Activated CD8-positive, alpha-beta memory T cell treated with anti-CD3 and anti-CD28 coated beads, Interleukin-2, amount 50 U/mL, for 4 hours (primary cell): ENCODE measurements around the gene CCDC30.
"Not testable (repeated sequence)": the region's sequence is repeated elsewhere in the genome, so short reads cannot be mapped to it uniquely, and the experiment has no call there.

Source experiments
- DNase-seq: peaks from one replicate; pipeline ENCODE4 v3.0.0-alpha.2; 2020

The CCDC30 gene

DNA sequence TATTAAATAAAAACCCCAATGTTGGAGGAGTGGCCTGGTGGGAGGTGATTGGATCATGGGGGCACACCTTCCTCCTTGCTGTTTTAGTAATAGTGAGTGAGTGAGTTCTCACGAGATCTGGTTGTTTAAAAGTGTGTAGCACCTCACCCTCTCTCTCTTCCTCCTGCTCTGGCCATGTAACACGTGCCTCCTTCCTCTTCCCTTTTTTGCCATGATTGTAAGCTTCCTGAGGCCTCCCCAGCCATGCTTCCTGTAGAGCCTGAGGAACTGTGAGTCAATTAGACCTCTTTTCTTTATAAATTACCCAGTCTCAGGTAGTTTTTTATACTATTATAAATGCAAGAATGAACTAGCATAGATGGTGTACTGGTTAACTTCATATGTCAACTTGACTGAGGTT lies 68.0 kb downstream of the CCDC30 start:
- DNase-seq = no peak

DNA sequence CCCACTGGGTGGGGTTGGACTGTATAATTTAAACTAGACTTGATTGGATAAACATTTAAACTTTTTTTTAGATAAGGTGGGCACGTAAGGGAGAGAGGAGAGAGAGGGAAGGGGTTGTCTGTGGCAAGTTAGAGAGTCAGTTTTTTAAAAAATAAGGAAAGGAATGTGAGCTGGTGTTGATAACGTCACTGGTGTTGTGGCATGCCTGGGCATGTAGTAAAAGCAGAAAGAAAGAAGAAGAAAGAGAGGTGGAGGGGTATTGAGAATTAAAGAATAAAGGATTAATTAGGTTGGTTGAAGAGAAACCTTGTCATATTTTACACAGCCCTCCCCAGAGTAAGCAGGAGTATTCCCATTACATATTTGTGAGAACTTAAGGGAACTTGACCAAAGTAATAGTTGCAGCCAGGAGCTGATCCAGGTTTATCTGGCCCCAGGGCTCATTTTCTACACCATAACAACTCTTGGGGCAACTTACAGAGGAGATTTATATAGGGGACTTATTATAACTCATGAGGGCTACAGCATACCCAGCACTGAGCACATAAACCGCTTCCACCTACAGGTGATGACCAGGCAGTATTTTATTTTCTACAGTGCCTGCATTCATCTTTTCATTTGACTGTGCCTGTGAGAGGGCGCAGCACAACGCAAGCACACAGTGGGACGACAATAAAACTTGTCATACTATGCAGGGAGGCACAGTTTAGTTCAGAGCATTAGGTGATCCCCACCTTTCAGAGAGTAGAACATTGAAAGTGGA lies 70.2 kb downstream of the CCDC30 start:
- no peak for DNase-seq

DNA sequence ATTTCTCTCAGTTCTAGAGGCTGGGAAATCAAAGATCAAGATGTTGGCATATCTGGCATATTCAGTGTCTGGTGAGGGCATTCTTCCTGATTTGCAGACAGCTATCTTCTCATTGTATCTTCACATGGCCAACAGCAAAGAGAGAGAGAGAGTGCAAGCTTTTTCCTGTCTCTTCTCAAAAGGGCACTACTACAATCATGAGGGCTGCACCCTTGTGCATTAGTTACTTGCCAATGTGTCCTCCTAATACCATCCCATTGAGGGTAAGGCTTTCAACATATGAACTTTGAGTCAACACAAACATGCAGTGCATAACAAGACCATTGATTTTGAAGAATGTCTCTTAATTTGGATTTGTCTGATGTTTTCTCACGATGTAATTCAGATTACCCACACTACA lies 78.0 kb downstream of the CCDC30 start:
- DNase-seq = no peak

DNA sequence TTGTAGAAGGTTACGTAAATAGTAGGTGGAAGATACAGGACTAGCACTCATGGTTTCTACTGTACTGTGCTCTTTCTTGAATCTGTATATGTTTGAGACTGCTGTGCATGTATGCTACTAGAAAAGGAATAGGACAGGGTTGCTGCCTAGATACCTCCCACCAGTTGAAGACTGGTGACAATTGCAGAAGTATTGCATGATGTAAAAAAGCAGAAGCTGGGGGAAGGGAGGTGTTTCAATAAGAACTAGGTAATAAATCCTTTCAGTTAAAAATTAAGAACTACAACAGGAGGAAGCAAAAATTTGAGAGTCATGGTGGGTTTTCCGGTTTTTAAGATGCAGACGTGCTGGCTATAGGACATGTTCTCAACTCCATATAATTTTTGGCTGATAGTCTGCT lies 88.1 kb downstream of the CCDC30 start:
- no peak for DNase-seq

DNA sequence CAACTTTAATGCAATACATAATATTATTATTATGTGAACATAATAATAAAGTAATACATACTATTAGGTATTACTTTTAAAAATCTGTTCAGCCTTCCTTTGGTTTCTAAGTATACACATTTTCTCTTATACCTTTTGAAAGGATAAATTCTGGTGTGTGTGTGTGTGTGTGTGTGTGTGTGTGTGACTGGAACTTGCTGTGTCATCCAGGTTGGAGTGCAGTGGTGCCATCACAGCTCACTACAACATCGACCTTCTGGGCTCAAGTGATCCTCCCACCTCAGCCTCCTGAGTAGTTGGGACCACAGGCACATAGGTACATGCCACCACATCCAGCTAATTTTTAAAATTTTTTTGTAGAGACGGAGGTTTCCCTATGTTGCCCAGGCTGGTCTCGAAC lies 88.5 kb downstream of the CCDC30 start:
- DNase-seq = no peak

DNA sequence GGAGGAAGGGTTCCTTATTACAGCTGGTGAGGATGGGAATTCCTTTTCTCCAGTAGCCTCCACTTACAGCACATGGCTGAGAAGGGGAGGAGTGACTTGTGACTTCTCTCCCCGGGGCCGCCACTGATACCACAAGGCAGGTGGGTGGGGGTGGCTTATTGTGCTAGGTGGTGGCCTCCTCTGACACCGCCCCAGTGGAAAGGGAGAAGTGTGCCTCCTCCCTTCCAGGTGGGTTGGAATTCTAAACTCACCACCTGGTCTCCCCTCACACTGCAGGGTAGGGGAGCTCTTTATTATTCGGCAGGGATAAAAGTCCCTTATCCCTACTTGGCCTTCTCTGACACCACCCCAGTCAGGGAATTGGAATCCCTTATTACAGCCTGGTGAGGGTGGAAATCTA lies 89.5 kb downstream of the CCDC30 start:
- no peak for DNase-seq

DNA sequence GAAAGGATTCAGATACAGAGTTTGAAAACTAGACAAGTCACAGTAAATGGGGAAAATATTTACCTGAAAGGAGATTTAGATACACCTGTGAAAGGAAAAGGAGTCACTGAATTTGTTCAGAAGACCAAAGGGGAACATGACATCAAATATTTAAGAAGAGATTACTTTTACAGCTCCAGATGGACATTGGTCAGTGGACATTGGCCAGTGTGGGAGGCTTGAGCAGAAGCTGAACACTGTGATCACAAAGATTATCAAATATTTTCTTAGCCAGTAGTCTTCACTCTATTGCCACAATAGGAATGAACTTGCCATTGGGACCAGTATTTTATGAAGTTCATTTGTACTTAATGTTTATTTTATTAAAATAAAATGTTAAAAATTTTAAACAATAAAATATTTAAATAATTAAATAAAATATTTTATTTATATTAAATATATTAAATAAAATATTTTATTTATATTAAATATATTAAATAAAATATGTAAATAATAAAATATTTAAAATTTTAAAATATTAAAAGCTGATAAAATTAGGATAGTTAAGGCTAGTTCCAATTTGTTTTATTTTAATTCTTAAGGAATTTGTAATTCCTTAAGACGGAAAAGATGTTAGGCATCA lies 94.3 kb downstream of the CCDC30 start:
- DNase-seq = no peak

DNA sequence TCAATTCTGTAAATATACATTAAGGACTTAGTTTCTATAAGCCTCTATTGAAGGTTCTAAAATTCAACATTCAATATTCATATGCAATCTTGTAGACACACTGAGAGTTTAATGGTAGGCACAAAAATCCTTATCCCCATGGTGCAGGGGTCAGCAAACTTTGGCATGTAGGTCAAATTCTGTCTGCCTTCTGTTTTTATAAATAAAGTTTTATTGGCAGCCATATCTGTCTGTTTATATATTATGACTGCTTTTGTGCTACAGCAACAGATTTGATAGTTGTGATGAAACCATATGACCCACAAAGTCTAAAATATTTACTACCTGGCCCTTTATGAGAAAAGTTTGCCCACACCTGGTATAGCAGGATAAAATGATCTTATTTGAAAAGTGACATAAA lies 104.0 kb downstream of the CCDC30 start:
- no peak for DNase-seq

DNA sequence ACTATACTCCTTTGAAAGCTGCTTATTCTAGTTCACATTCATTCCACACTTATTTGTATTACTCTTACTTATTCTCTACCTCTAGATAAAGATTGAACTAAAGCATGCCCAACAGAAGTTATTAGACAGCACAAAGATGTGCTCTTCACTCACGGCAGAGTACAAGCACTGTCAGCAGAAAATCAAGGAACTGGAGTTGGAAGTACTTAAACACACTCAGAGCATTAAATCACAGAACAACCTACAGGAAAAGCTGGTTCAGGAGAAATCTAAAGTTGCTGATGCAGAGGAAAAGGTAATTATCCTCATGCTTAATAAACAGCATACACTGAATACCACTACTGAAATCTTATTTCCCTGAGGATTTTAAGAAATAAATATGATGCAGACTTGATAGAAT lies 113.8 kb downstream of the CCDC30 start:
- DNase-seq = no peak

DNA sequence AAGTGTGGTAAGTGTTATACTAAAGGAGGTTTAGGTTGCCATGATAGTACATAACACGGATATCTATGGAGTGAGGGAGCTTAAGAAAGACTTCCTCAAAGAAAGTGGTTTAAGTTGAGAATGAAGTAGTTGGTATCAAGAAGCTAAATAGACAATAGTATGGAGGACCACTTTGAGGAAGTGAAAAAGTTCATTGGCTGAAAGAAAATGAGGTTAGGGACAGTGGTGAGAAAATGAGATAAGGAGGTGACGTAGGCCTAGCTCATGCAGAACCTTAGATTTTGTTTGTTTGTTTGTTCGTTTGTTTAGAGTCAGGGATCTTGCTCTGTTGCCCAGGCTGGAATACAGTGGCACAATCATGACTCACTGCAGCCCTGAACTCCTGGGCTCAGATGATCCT lies 122.9 kb downstream of the CCDC30 start:
- no peak for DNase-seq

DNA sequence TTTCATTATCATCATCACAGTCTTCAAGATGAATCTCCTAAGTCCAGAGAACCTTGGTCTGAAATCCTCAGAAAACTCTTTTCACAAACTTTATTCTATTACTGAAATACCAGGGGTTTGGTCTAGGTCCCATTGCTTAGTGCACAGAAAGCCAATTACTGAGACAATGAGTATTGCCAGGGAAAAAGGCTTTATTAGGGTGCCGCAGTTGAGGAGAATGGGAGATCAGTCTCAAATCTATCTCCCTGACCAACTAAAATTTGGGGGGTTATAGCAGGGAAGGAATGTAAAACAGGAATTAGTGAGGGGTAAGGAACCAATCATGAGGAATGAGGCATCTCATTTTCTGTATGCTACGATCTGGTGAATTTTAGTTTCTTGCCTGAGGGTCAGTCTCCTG lies 124.7 kb downstream of the CCDC30 start:
- no peak for DNase-seq

DNA sequence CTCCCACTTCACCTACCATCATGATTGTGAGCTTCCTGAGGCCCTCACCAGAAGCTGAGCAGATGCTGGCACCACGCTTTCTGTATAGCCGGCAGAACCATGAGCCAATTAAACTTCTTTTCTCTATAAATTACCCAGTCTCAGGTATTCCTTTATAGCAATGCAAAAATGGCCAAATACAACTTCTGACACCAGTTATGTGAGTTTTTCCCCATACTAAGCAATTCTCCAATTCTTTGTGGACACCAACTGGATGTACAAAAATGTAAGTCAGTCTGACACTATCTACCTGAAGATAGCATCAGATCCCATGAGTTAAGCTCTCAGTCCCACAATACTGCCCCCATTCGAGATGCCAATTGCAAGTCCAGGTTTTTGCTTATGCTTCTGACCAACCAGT lies 129.7 kb downstream of the CCDC30 start:
- no peak for DNase-seq

DNA sequence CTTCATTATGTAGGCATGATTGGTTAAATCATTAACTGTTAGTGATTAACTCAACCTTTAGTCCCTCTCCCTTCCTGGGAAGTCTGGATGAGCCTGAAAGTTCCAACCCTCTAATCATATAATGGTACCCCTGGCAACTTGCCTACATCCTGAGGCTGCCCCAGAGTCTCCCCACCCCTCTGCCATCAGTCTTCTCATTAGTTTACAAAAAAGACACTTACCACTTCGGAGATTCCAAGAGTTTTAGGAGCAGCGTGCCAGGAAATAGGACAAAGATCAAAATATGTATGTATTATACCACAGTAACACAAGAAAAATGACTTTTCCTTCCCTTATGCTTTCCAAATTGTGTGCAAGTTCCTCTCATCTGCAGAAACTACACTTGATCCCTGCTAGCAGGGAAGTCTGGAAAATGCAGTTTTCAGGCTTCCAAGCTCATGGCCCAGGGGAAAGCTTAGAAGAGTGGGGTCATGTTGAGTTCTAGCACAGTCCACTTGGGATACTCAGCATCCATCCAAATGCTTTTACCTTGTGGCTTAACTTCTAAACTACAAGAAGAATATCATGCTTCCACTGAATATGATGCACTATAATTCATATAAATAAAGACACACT lies 130.5 kb downstream of the CCDC30 start:
- DNase-seq = no peak

DNA sequence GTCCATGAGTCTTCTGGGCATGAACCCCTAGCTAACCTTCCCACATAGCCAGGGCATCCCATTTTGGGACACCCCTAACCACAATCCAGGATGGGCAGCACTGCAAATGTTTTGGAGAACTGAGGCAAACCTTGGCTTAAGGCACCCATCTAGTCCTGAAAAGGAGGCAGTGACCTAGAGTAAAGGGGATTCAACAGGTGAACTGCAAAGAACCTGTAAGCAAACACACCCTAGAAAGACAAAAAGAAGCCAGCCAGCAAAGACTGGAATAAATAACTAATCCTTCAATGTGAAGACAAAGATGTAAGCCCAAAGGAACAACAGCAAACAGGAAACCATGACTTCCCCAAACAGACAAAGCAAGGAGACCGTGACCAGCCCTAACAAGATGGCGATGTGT lies 138.4 kb downstream of the CCDC30 start:
- DNase-seq = no peak

DNA sequence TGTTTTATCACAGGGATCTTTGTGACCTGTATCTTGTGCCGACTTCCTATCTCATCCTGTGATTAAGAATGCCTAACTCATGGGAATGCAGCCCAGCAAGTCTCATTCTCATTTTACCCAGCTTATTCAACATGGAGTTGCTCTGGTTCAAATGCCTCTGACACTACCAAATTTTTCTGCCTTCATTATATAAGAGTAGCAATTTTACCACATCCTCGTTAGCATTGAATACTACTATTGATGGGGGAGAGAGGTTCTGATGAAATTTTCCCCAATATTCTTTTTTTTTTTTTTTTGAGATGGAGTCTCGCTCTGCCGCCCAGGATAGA lies 150.7 kb downstream of the CCDC30 start:
- no peak for DNase-seq

DNA sequence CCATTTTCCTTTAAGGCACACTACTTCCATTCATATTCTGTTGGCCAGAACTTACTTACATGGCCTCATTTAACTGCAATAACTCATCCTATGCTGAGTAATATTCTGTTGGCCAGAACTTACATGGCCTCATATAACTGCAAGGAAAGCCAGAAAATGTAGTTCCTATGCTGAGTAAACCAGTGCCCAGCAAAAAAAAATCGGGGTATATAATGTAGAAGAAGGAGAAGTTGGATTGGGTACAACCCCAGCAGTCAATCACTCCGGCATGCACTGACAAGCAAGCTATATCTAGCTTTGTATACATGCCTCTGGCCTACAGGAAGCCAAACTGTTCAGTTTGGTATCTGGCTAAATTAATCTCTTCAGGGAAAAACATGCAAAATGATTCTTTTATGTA lies 155.8 kb downstream of the CCDC30 start:
- DNase-seq = no peak

DNA sequence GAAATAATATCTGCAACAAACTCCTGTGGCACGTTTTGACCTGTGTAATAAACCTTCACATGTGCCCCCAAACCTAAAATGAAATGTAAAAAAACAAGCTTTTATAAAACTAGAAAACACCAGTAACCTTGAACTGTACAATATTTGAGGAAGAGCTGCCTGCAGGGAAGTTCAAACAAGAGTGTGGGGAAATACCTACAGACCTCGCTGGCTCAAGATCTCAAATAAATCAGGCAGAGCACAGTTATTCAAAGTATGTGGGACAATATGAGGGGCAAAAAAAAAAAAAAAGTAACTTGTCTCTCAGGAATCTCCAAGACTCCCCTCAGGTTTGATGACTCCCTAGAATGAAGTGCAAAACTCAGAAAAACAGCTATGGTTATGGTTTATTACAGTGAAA lies 157.2 kb downstream of the CCDC30 start:
- no peak for DNase-seq

DNA sequence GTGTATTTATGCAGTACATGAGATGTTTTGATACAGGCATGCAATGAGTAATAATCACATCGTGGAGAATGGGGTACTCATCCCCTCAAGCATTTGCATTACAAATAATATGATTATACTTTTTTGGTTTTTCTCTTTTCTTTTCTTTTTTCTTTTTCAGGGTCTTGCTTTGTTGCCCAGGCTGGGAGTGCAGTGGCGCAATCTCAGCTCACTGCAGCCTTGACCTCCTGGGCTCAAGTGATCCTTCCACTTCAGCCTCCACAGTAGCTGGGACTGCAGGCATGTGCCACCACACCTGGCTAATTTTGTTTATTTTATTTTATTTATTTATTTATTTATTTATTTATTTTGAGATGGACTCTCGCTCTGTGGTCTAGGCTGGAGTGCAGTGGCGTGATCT lies 158.1 kb downstream of the CCDC30 start:
- DNase-seq = not testable (repeated sequence)

DNA sequence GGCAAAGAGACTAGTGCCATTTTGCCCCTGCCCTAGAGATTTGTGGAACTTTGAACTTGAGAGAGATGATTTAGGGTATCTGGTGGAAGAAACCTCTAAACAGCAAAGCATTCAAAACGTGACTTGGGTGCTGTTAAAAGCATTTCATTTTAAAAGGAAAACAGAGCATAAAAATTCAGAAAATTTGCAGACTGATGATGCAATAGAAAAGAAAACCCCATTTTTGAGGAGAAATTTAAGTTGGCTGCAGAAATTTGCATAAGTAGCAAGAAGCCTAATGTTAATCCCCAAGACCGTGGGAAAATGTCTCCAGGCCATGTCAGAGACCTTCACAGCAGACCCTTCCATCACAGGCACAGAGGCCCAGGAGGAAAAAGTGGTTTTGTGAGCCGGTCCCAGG lies 164.1 kb downstream of the CCDC30 start:
- DNase-seq = not testable (repeated sequence)

DNA sequence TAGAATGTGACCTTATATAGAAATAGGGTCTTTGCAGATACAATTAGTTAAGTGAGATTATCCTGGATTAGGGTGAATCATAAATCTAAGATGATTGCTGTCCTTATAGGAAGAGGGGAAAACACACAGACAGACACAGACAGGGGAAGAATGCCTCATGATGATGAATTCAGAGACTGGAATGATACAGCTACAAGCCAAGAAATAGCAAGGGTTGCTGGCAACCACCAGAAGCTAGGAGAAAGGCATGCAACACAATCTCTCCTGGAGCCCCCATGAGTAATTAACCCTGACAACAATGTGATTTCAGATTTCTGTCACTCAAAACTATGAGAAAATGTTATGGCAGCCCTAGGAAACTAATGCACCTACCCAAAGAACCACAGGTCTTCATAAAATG lies 176.0 kb downstream of the CCDC30 start:
- no peak for DNase-seq

DNA sequence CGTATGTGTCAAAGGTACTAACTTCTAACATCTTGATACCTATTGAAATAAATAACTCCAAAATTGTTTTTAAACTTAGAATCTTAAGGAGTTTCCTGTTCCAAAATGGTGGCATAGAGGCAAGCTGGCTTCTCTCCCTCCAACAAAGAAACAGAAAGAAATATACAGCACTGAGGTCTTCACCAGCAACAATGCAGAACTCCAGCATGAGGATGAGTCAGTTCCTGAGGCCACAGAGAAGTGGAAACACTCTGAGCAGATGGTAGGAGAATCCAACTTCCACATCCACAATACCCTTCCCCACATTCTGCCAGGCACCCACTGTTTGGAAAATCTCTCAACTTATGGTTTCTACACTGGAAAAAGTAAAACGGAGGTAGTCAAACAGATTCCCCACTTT lies 183.0 kb downstream of the CCDC30 start:
- DNase-seq = no peak

DNA sequence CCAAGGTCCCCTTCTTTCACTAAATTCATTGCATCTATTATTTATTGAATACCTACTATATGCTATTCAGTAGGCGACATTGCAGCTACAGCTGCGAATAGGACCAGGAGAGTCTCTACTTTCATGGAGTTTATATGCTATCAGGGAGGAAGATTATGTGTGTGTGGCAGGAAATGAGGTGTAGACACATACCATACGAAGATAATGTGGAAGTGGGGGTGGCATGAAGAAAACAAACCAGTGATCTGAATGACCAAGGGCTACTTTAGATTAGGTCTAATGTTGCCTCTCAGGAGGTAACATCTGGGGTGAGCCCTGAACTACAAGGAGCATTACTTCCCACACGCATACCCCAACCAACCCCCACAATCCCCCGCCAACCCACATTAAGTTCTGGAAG lies 194.1 kb downstream of the CCDC30 start:
- no peak for DNase-seq

DNA sequence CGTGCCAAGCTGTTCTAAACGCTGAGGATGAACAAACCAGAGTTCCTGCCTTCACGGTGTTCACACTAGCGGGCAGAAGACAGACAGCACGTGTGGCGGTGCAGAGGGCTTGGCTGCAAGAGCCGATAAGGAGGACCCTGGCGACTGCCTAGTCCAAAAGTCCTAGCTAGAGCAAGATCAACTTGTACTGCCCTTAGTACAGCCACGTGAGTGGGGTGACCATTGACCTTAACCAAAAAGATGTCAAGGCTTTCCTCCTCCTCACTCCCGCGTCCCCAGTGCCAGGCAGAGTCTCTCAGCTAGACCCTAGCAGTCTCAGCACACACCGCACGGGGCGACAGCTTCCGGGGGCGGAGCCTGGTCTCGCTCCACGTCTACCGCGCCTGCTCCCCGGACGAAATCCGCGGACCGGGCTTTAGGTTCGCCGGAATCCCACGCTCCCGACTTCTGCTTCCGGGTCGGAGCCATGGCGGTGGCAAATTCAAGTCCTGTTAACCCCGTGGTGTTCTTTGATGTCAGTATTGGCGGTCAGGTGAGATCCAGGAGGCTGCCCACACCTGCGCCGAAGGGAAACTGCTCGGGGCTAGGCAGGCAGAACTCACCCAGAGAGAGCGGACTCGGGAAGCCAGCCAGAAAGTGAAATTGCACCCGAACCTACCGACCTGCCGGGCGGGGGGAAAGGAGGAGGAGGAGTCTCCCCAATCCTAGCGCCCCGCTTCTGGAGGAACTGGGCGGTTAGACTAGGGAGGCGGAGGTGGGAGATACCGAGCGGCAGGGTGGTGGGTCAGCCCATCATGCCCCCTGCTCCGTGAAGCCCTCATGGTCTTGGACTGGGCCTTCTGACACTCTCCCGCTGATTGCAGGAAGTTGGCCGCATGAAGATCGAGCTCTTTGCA lies 195.1 kb downstream of the CCDC30 start, which contains the start of gene PPIH:
PPIH (plus strand) TSS at position 443 of the 896 bp plus-strand sequence; CDS start at position 467, 24 bp downstream.
- DNase-seq = peak; percentile 95
